Kasumi-1 (cell line): Measurements from ENCODE around the gene ANKRD23.
"Not testable (repeated sequence)": the region's sequence is repeated elsewhere in the genome, so short reads cannot be mapped to it uniquely, and the experiment has no call there.

Experiments
- DNase-seq, 2 experiments: peaks; one replicate each; lab custom pipeline; 2025; lab: John Stamatoyannopoulos, UW

The ANKRD23 gene

DNA sequence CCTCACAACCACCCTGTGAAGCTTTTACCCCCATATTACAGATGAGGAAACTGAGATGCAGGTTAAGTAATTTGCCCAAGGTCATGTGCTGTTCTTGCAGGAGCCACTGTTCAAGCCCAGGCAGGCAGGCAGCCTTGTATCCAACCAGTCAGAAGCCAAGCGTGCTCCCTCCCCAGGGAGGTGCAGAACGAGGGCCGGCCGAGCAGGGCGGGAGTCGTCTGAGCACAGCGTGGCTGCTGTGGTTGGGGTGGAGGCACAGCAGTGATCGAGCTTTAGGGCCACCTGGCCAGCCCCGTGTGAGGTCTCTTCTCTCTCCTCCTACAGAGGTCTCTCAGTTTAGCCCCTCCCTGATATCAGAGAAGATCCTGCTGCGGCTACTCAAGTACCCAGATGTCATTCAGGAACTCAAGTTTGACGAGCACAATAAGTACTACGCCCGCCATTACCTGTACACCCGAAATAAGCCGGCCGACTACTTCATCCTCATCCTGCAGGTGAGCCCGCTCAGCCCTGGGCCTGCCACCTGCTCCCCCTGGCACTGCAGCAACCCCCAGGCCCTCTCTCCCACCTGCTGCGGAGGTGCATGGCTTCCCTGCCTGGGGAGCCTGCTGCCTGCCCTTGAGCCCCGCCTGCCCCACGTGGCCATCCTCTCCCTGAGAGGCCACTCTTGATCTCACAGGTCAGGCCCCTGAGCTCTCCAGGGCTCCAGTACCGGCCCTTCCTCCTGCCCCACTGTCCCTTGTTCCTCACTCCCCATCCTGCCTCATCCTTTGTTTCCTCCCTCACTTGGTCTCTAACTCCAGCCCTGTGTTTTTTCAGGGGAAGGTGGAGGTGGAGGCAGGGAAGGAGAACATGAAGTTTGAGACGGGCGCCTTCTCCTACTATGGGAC, 44.8 kb downstream of the ANKRD23 start:
- DNase-seq: no peak

DNA sequence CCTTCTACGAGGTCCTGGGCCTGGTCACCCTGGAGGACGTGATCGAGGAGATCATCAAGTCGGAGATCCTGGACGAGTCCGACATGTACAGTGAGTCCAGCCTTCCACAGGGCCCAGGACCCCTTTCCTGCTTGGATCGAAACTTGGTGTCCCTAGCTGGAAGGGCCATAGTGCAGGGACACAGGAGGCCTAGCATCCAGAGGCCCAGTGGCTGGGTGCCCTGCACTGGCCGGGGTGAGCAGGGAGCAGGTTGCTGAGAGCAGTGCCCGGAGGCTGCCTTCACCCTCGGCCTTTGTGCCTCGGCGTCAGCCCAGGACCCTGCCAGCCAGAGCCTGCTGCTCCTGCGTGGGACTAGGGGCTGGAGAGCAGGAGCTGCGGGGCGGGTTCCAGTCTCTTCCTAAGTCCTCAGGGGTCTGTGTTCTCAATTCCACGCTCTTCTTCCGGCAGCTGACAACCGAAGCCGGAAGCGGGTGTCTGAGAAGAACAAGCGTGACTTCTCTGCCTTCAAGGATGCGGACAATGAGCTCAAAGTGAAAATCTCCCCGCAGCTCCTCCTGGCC, 46.7 kb downstream of the ANKRD23 start:
- DNase-seq: no peak

DNA sequence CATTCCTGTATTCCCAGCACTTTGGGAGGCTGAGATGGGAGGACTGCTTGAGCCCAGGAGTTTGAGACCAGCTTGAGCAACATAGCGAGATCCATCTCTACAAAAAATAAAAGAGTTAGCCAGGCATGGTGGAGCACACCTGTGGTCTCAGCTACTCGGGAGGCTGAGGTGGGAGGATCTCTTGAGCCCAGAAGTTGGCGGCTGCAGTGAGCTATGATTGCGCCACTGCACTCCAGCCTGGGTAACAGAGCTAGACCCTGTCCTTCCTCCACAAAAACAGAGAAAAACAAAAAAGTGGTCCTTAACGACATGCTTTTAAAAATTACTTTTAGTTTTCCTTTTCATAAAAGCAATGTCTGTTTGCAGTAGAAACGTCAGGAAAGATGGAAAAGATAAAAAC, 47.3 kb downstream of the ANKRD23 start:
- DNase-seq: not testable (repeated sequence)

DNA sequence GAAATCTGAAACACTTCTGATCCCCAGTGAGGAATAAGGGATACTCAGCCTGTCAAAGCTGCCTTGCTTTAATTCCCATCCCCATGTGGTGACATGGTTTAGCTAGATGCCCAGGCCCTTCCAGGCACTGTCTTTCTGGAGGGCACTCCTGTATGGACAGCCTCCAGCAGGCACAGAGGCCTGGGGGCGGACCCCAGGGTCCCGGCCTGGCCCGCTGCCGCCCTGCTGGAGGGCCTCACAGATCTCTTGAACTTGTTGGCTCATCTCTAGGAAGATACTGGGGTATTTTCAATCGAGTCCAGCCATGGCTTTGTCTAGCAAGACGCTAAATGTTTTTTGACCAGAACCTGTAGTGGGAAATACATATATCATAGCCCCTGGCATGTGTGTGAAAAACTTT, 48.7 kb downstream of the ANKRD23 start:
- no peak for DNase-seq

DNA sequence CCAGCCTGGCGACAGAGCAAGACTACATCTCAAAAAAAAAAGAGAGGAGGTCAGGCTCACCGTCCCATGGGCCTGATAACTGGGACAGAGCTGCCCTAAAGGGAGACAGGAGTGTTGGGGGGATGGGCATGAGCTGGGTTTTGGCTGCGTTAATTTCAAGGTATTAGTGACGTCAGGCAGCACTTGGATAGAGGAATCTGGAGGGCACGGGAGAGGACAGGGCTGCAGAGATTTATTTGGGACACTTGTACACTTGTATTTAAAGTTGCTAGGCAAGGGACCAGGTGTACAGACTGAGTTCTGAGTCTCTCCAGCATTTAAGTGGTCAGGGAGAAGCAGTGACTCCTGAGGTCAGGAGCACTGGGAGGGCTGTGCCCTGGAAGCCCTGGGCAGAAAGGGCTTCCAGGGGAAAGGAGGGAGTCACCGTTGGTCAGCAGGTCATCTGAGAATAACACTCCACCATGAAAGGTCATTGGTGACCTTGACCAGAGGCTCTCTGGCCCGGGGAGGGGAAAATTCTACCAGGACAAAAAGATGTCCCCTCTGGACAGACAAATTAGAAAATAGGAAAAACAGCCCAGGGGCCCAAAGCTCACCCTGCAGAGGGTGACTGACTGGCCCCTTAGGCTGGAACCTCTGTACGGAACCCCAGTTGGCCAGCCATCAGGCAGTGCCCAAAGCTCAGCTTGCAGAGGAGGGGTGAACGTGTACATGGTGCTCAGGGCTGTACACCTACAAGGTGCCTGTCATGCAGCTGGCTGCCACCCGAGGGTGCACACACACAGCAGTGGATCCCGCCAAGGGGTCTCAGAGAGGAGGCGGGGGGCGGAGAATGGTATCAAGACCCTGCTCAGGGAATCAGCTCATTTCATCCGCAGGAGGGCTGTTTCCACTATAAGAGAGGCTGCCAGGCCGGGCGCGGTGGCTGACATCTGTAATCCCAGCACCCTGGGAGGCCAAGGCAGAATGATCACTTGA, 50.8 kb downstream of the ANKRD23 start:
- DNase-seq: no peak

DNA sequence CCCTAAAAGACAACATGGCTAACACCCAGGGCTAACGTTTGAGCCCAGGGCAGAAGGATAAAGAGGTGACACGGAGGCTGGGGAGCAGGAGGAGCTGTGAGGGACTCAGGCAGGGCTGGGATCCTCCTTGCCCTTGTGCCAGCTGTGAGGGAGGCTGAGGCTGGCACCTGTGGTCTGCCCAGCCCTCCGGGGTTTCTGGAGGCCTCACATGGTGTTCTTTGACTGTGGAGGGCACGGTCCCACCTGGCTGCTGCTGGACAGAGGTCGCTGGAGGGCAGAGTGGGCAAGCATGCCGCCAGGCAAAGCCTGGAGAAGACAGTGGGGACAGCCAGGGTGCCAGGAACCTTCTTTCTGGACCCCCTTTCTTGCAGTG, 54.6 kb downstream of the ANKRD23 start:
- no peak for DNase-seq

DNA sequence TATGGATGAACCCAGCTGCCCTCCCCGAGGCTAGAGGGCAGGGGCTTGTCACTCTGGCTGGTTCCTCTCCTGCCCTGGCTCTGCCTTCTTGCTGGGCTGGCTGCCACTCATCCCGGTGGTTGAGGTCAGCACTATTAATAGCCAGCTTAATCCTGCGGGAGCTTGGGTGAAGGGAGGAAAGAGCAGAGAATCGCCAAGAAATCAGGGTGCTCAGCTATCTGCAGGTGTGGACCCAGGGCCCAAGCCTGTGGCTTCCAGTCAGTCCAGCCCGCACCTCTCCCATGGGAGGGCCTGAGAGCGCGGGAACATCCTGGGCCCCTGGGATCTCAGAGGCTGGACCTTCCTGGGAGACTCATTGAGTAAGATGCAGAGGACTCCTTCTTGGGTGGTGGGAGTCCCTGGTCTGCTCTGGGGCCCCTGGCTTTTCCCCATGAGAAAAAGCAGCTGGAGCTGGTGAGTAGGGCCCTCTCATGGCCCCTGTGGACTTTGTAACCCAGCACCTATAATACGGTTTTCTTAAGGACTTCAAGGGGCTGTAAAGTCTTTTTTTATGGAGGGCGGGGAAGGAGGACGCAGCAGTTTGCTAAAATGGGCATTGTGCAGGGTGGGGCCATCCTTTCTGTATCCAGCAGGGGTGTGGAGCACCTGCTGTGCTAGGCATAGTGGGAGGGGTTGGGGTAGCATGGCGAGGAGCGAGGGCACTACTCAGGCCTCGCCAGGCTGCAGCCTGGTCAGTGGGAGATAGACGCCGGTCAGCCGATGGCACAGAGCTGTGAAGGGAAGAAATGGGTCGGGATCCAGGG, 55.2 kb downstream of the ANKRD23 start:
- DNase-seq: no peak
